ENCODE measurements around the gene EGLN1. TPM values are rescaled to one million over a fixed set of nuclear protein-coding genes. Genes with fewer than 3 reads are reported as not detected.

The EGLN1 gene
- total RNA-seq, 1 experiment from 2014 or later = 43.5 TPM

DNA sequence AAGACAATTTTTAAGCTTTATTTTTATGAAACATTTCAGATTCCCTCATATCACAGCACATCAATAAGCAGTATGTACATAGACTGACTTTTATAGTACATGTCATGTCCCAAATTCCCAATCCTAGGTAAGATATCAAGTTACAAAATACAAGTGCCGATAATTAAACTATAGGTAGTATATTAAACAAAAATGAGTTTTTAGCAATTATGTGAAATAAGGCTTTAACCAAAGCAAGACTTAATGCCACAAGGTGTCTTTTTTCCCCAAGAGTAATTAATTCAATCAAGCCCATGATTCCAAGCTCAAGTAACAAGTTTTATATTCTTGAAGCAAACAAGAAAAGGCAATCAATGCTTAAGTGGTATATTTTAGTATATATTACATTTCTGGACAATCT lies 89.3 kb downstream of the EGLN1 start:
- no peak for DNase-seq (ENCODE audit: low read depth)

- DNase-seq (ENCODE audit: low read depth) = no peak
These were observed 92.6 kb downstream of the EGLN1 start for GRCh38 chr1:231329483-231329882.

DNA sequence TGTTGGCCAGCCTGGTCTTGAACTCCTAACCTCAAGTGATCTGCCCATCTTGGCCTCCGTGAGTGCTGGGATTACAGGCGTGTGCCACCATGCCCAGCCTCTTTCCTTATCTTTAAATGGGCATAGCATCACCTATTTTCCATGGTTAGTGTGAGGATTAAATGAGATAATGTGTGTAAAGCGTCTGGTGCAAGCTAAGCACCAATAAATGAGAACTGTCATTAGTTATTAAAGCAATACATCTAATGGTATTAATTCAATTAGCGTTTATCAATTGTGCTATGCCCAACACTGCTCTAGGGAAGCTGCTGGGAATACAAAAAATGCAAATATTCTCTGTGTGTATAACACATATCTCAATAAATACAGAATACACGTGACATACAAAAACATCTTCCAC lies 94.5 kb downstream of the EGLN1 start:
- no peak for DNase-seq (ENCODE audit: low read depth)

DNA sequence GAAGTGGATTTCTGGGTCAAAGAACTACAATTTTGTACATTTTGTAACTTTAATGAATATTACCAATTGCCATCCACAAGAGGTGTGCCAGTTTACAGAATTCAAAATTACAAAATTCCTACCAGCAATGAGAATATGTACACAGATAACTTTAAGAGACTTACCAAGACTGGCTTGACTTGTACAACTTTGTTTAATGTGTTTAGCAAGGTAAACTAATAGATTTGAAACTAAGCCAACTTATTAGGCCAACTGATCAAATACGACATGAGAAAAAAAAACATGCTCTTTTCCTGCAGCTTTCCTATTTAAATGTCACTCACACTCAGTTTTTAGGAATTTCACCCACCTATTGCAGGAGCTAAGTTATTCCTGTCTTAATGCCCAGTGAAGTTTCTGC lies 95.8 kb downstream of the EGLN1 start:
- no peak for DNase-seq (ENCODE audit: low read depth)

DNA sequence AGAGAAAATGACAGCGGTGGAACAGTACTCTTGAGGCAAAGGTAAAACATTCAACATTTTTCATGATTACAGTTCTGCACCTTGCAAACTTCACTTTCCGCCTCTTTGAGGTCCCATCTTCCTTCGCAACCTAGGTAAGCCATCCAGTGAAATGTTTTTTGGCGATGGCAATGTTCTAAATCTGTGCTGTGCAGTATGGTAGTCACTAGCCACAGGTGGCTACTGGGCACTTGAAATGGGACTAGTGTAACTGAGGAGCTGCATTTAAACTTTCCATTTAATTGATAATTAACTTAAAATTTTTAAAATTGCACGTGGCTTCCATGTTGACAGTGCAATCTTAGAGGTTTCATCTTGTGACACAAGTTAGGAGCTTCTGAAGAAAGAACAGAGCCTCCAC lies 97.4 kb downstream of the EGLN1 start:
- no peak for DNase-seq (ENCODE audit: low read depth)

DNA sequence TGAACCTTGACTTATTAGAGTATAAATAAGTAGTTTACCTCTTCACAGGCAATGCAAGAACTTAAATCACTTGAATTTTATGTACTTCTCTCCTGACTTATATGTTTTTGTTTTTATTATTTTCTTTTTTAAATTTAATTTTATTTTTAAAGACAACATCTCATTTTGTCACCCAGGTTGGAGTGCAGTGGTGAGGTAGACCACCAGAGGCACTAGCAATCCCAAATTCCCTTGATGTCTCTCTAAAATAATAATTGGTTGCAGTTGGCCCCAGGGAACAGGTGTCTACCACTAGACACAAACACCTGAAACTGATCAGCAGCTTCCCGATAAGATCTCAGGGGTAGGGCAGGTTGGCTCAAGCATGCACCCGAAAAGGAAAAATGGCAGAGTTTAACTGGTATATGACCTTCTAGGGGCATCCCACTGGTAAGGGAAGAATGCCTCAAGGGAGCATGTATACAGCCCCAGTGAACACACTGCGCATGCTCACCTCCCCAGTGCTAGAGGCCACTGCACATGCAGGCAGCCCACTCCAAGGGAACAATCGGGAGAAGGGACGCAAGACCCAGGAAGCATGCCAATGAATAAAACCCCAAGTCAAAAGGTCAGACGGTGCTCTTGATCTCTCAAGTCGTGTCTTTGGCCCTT lies 99.1 kb downstream of the EGLN1 start:
- DNase-seq (ENCODE audit: low read depth) = no peak

- DNase-seq (ENCODE audit: low read depth) = no peak
These were observed 103.0 kb downstream of the EGLN1 start for GRCh38 chr1:231319080-231319479.

- no peak for DNase-seq (ENCODE audit: low read depth)
These were observed 103.5 kb downstream of the EGLN1 start for GRCh38 chr1:231318568-231318967.

DNA sequence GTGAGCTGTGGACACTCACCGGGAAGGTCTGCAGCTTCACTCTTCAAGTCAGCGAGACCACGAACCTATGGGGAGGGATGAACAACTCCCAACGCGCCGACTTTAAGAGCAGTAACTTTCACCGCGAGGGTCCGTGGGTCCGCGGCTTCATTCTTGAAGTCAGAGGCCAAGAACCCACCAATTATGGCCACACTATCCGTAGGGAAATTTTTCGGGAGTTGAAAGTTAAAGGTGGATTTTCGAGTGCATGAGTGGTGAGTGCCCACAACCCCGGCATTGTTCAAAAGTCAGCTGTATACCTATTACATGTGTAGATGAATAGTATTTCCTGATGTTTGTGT lies 104.1 kb downstream of the EGLN1 start:
- DNase-seq (ENCODE audit: low read depth) = no peak

DNA sequence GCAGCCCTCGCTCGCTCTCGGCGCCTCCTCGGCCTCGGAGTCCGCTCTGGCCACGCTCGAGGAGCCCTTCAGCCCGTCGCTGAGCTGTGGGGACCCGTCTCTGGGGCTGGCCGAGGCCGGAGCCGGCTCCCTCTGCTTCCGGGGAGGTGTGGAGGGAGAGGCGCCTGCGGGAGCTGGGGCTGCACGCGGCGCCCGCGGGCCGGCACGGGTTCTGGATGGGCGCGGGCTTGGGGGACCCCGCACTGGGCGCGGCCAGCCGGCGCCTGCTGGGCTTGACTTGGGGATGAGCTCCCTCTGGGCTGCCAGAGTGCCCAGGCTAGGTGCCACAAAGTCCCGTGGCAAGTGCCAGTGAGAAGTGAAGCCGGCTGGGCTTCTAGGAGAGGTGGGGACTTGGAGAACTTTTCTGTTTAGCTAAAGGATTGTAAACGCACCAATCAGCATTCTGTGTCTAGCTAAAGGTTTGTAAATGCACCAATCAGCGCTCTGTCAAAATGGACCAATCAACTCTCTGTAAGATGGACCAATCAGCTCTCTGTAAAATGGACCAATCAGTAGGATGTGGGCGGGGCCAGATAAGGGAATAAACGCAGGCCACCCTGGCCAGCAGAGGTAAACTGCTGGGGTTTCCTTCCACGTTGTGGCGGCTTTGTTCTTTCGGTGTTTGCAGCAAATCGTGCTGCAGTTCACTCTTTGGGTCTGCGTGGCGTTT lies 104.6 kb downstream of the EGLN1 start:
- DNase-seq (ENCODE audit: low read depth) = no peak

DNA sequence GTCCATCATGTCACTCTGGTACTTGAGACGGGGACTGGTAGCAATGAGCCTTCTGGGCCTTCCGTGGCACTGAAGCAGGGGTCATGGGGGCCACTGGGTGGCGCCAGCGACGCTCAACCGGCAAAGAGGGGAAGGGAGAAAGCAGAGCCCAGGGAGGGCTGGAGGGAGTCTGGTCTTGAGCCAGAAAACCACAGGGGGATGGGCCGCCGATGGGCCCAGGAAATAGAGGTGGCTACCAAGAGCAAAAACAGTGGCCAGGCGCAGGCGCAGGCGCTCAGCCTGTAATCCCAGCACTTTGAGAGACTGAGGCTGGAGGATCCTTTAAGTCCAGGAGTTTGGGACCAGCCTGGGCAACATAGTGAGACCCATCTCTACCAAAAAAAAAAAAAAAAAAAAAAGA lies 106.2 kb downstream of the EGLN1 start:
- peak; percentile 46 for DNase-seq (ENCODE audit: low read depth)

Other genes with a start within 250 kb of the EGLN1 start
- 43.8 and 55.4 TPM in 2 replicates for gene GNPAT, start 181.1 kb downstream of the EGLN1 start, total RNA-seq (2014; rRNA removed; shearing (Covaris generic))
- gene EXOC8, start 84.4 kb downstream of the EGLN1 start, total RNA-seq (2014; rRNA removed; shearing (Covaris generic)) = 10.8 and 13.3 TPM in 2 replicates
- 19.0 and 20.1 TPM in 2 replicates for gene SPRTN, start 84.0 kb downstream of the EGLN1 start, total RNA-seq (2014; rRNA removed; shearing (Covaris generic))
- gene TSNAX, start 106.4 kb upstream of the EGLN1 start, total RNA-seq (2014; rRNA removed; shearing (Covaris generic)) = 29.7 and 36.3 TPM in 2 replicates
- gene DISC1, start 204.5 kb upstream of the EGLN1 start, total RNA-seq (2014; rRNA removed; shearing (Covaris generic)) = 3.9 and 5.8 TPM in 2 replicates

All from M059J (cell line).